GM21381 (cell line): ENCODE data around the gene RNASE13.
"Not testable (repeated sequence)": the region's sequence is repeated elsewhere in the genome, so short reads cannot be mapped to it uniquely, and the experiment has no call there.

Experiments
- ATAC-seq: cut with Tn5 transposase; IDR thresholded peaks from one replicate; pipeline ENCODE4 v1.9.1; 2021; ENCODE audit warnings: mild to moderate bottlenecking, moderate library complexity; ENCODE audit not compliant: unreplicated experiment

Gene RNASE13

DNA sequence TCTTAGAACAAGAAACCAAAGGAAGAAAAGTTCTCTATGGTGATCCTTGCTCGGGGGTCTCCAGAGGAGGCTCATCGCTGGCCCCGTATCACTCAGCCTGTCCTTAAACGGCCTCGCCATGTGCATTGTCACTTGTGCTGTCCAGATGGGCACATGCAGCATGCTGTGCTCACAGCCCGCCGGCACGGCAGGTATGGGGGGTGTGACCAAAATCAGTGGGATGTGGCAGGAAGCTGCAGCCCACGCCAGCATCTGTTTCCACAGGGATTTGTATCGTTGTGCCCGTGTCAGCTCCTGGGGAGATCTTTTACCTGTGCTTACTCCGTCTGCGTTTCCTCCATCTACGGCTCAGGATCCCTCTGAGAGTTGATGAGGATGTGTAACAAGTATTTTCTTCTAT, 38.1 kb downstream of the RNASE13 start:
- ATAC-seq: no peak

DNA sequence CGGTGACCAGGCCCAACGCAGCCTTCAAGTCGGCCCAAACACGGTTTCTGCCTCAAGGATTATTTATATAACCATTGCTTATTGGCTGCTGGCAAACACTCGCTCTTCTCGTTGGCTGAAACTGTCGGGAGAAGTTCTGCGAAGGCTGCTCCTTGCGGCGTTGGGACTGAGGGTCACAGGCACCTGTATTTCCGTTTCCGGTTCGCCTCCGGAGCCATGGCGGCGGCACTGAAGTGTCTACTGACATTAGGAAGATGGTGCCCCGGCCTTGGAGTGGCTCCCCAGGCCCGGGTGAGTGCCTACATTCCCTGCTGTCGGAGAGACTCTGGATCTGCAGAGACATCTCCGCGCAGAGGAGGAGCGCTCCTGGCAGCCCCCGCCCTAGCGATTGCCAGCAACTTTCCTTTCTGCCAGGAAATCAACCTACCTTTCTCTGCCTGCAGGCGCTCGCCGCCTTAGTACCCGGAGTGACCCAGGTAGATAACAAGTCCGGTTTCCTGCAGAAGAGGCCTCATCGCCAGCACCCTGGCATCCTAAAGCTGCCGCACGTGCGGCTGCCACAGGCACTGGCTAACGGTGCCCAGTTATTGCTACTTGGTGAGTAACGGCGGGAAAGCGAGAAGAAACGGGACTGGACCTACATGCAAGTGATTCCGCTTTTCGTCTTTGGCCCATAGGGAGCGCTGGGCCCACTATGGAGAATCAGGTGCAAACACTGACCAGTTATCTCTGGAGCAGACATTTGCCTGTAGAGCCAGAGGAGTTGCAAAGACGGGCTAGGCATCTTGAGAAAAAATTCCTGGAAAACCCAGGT, 44.6 kb downstream of the RNASE13 start, which contains the start of gene METTL17:
TSS of gene METTL17 (plus strand) at position 194 of the 814 bp plus-strand sequence. CDS start at position 217, 23 bp downstream.
- ATAC-seq: peak; percentile 95

DNA sequence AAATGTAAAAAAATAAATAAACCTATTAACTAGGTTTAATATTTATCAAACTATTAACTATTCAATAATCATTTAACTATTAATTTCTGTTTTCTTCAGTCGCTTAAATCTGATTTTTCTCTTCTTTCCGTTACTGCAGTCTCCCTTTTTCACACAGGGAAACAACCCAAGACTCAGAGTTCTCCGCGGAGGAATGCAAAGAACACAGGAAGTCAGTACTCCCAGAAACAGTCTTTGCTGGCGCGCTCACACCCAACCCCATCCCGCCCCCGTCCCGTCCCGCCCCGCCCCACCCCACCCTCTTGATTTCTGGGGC, 45.2 kb downstream of the RNASE13 start:
- ATAC-seq: no peak

DNA sequence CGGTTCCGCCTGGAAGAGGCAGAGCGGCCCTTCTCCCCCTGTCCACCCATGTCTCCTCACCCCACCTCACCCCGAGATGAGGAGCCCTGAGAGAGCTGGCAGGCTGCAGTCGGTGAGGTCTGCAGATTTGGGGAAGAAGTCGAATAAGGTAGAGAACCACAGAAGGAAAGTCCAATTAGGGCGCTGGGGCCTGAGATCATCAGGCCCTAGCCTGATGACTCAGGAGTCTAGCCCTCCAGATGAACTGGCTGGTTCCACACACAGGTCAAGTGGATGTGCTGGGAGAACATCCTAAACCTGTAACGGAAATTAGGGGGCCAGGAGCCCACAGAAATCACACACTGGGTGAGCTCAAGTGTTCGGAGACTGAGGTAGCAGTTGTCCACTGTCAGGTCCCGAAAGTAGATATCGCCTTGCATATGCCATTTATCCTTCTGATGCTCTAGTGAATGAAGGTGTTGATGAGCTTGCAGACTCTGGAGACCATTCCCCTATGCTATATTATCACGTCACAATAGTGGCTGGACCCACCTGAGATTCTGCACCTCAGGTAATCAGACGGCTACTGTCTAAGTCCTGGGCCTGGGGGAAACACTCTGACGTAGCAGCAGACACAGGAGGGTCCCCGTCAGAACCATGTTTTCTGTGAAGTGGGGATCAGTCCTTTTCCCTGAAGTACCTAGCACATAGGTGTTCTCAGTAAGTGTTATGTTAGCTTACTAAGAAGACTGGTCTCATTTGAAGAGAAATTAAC, 45.7 kb downstream of the RNASE13 start:
- no peak for ATAC-seq

DNA sequence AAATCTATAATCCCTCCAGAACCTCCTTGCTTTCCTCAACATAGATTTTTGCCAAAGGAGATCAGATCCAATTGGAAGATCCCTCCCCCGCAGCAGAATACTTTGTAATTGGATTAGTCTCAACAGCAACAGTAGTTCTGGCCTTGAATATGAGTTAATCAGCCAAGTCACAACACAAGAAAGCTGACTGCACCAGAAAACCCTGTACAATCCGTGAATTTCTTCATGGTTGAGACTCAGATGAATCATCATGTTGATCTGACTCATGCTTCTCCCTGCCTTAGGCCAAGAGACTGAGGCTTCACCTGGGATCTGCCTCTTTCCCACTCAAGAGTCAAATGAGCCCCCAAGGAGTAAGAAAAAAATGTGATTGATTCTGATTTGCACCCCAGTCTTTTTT, 47.8 kb downstream of the RNASE13 start:
- ATAC-seq: no peak

DNA sequence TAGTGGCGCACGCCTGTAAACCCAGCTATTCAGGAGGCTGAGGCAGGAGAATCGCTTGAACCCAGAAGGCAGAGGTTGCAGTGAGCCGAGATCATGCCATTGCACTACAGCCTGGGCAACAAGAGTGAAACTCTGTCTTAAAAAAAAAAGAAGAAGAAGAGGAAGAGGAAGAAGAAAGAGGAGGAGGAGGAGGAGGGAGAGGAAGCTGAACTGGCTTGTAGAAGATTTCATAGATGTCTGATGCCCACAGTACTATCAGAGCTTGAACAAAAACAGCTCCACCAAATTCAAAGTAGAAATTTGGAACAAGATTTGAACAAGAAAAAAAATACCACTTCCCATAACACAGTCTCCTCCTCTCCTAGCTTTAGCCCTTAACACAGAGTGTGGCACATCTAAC, 49.0 kb downstream of the RNASE13 start:
- ATAC-seq: not testable (repeated sequence)
